K562 (cell line): ENCODE data around the gene CTIF.

Experiments
- BRCA1 ChIP-seq, 2 experiments: fragments of 450-650 bp in 1 of 2; sonication (generic) in 1 of 2; formaldehyde crosslinking in 1 of 2; IDR thresholded peaks; 2 replicates each; pipeline versions ENCODE4 v1.5.0 to v1.6.1; 2017 to 2020; ENCODE audit warnings: mild to moderate bottlenecking in 1 of 2, missing genetic modification reagents in 1 of 2
- KLF16 ChIP-seq: IDR thresholded peaks from 2 replicates; pipeline ENCODE4 v1.6.1; 2016; ENCODE audit warnings: antibody characterized with exemption
- RB1 ChIP-seq: fragments of 450-650 bp; IDR thresholded peaks from 2 replicates; pipeline ENCODE4 v1.6.1; 2017; ENCODE audit warnings: low read depth, mild to moderate bottlenecking
- TF ChIP-seq, protein P1 (sequence below), 3 experiments: IDR thresholded peaks in 2 of 3; conservative IDR thresholded peaks in 1 of 3; 2 replicates each; pipeline ENCODE4 v1.5.1; 2011 to 2012; ENCODE audit warnings: low read length in 3 of 3, mild to moderate bottlenecking in 3 of 3, control low read depth in 2 of 3, improper control_type of control experiment in 1 of 3, inconsistent platforms in 1 of 3, low read depth in 1 of 3, mixed read lengths in 1 of 3, moderate library complexity in 1 of 3; ENCODE audit not compliant: insufficient read depth in 2 of 3

GRCh38 chr18:48688961-48689360 is 150.1 kb downstream of the CTIF start:
- TF ChIP-seq RB1, result no peak
- TF ChIP-seq BRCA1 (IDR thresholded peaks at IDR 0.05), result no peak
- TF ChIP-seq BRCA1 (CRISPR knock-in tag; IDR thresholded peaks at IDR 0.05), result no peak
- no peak for TF ChIP-seq KLF16
- TF ChIP-seq, protein P1, sequence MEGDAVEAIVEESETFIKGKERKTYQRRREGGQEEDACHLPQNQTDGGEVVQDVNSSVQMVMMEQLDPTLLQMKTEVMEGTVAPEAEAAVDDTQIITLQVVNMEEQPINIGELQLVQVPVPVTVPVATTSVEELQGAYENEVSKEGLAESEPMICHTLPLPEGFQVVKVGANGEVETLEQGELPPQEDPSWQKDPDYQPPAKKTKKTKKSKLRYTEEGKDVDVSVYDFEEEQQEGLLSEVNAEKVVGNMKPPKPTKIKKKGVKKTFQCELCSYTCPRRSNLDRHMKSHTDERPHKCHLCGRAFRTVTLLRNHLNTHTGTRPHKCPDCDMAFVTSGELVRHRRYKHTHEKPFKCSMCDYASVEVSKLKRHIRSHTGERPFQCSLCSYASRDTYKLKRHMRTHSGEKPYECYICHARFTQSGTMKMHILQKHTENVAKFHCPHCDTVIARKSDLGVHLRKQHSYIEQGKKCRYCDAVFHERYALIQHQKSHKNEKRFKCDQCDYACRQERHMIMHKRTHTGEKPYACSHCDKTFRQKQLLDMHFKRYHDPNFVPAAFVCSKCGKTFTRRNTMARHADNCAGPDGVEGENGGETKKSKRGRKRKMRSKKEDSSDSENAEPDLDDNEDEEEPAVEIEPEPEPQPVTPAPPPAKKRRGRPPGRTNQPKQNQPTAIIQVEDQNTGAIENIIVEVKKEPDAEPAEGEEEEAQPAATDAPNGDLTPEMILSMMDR (IDR thresholded peaks at IDR 0.05 in 2 of 3, conservative IDR thresholded peaks at IDR 0.05 in 1 of 3; ENCODE audit: insufficient read depth in 2 of 3, low read depth in 1 of 3, low read length in 3 of 3), result no peak
